GM12872 (cell line): Measurements from ENCODE around the gene GPR180.

Source experiments
- TF ChIP-seq, protein P1 (sequence below): IDR thresholded peaks from 3 replicates; pipeline ENCODE4 v1.5.1; 2011; ENCODE audit warnings: low read depth, mild to moderate bottlenecking, low read length, moderate library complexity; ENCODE audit not compliant: insufficient read depth

The GPR180 gene

DNA sequence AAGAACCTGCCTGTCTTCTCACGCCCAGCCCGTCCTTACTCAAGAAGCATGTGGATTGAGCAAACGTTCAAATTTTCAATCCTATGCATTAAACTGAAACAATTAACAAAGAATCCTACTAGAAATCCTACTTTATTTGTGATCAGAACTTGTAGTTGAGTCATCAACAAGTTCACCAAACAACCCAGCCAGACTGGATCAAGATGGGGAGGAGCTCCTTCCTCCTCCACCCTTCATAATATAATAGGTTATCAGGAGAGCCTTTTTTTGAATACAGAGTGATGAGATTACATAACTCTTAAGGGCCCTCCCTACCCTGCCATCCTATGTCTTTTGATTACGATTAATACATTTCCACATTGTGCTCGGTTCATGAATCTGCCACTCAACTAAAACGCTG, 78.0 kb downstream of the GPR180 start:
- TF ChIP-seq, protein P1, sequence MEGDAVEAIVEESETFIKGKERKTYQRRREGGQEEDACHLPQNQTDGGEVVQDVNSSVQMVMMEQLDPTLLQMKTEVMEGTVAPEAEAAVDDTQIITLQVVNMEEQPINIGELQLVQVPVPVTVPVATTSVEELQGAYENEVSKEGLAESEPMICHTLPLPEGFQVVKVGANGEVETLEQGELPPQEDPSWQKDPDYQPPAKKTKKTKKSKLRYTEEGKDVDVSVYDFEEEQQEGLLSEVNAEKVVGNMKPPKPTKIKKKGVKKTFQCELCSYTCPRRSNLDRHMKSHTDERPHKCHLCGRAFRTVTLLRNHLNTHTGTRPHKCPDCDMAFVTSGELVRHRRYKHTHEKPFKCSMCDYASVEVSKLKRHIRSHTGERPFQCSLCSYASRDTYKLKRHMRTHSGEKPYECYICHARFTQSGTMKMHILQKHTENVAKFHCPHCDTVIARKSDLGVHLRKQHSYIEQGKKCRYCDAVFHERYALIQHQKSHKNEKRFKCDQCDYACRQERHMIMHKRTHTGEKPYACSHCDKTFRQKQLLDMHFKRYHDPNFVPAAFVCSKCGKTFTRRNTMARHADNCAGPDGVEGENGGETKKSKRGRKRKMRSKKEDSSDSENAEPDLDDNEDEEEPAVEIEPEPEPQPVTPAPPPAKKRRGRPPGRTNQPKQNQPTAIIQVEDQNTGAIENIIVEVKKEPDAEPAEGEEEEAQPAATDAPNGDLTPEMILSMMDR = no peak

DNA sequence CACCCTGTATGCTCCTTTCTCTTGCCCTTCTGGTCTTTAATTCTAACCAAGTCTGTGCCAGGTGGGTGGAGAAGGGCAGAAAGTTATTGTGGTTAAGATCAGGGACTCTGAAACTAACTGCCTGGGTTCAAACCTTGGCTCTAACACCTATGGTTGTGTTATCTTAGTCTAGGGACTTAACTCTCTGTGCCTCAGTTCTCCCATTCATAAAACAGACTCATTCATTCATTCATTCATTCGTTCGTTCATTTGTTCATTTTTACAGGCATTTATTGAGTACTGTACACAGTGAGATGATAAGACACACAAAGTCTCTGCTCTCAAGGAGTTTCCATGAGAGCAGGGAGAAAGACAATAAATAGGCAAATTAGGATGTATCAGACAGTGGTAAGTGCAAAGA, 80.6 kb downstream of the GPR180 start:
- TF ChIP-seq, protein P1 = no peak

DNA sequence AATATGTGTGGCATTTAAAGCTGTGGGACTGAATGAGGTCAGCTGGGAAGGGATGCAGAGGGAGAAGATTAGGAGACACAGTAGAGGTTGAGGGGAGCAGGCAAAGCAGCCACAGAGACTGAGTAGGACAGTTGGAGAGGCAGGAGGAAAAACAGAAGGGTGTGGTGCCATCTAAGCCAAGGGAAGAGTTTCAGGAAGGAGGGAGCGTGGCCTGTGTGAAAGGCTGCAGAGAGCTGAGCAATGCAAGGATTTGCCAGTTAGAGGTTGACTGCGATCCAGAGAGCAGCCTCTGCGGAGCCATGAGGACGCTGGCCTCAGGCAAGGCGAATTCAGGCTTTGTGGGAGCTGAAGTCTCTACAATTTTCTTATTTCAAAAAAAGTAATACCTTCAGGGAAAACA, 81.8 kb downstream of the GPR180 start:
- TF ChIP-seq, protein P1 = no peak
